ENCODE measurements around the gene RPLP2. TPM values are rescaled to one million over a fixed set of nuclear protein-coding genes. Genes with fewer than 3 reads are reported as not detected.

Gene RPLP2
- polyA plus RNA-seq, 1 of the 3 experiments (the other 2 are of a cell fraction), result 799 TPM

DNA sequence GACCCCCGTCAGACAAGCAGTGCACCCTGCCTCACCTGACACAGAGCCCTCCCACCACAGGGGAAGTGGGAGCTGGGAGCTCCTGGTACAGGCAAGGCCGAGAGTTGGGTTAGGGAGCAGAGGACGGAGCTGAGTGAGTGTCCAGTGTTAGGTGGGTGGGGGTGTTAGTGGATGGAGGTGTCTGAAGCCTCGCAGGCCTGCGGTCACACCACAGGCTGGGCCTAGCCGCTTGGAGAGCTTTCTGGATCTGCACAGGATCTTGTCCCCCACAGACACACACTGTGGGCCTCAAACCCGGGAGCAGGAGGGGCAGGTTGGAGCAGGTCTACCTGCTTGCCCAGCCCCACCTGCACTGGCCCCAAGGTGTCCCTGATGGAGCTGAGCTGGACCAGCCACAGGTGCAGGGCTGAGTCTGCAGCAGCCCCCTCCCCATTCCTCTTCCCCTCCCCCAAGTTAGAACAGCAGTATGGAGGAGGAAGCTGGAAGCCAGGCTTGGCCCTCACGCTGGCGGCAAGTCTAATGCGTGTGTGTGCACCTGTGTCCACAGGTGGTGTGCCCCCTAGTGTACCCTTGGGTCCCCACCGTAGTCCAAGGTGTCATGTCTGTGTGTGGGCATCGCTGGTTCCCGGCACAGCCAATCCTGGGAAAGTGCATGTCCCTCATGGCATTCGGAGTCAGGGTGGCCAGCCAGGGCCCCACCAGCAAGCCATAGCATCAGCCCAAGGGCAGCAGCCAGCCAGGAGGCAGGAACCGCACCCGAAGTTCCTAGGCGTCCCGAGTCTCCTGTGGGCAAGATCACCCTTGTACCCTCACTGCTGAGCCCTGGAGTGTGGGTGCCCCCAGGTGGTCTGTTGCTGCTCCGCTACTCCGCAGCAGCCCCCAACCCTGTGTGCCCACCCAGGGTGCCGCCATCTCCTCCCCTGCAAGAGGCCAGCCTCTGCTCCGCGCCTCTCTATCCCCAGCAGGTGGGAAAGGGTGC lies 30.5 kb upstream of the RPLP2 start (continued):
- no peak for TF ChIP-seq ZBTB33 (IDR thresholded peaks at IDR 0.05; ENCODE audit: borderline replicate concordance, low read depth)
- TF ChIP-seq, protein P1, sequence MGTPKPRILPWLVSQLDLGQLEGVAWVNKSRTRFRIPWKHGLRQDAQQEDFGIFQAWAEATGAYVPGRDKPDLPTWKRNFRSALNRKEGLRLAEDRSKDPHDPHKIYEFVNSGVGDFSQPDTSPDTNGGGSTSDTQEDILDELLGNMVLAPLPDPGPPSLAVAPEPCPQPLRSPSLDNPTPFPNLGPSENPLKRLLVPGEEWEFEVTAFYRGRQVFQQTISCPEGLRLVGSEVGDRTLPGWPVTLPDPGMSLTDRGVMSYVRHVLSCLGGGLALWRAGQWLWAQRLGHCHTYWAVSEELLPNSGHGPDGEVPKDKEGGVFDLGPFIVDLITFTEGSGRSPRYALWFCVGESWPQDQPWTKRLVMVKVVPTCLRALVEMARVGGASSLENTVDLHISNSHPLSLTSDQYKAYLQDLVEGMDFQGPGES (IDR thresholded peaks at IDR 0.05; ENCODE audit: low read depth, low read length), result no peak

DNA sequence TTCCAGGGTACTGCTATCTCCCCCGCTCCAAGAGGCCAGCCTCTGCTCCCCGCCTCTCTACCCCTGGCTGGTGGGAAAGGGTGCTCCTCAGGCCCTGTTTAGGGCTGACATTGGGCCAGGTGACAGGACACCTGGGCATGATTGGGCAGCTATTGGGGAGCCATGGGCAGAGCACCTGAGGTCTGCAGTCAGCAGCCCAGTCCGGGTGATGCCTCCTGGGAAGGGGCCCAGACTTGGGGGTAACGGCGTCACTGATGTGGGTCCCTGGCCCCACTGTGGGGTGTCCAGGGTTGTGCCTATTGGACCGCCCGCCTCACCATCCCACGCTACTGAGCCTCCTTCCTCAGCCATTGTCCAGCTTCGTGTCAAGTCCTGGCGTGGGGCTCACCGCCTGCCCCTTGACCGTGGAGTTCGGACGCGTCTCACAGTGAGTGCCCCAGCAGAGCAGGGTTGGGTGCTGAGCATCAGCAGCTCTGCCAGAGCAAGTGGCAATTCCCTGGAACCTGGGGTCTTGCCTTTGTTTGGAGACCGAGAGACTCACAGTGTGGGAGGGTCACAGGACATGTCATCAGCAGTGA lies 29.7 kb upstream of the RPLP2 start:
- H3K4me2 ChIP-seq, result no peak overlapping the region; the same call in 1 of the 2 replicates
- DNase-seq, result no peak
- peaks cover 16% of the 10 kb centered on the region for H4K20me1 ChIP-seq (ENCODE audit: insufficient read depth)
- ChIA-PET POLR2A (no interaction called here), CTCF (interaction anchor here (0.9 kb wide), 1 partner anchor 13 kb away, joined by 3 read pairs; no protein-coding TSS in a partner anchor)
- H3K36me3 ChIP-seq (replicated peaks in 1 of 2; ENCODE audit: control insufficient read depth in 1 of 2, insufficient read depth in 2 of 2, low read length in 1 of 2), result peaks cover 0 to 4% of the 10 kb centered on the region in 2 experiments
- H3K4me3 ChIP-seq (ENCODE audit: low read depth in 2 of 2, low read length in 1 of 2), result no peak overlapping the region
- H3K27ac ChIP-seq (ENCODE audit: low read depth in 2 of 2, low read length in 1 of 2), result no peak overlapping the region
- H3K9ac ChIP-seq, result no peak overlapping the region
- H3K9me3 ChIP-seq, result no peaks in the 10 kb centered on the region
- no peaks in the 10 kb centered on the region for H3K9me2 ChIP-seq
- H3F3A ChIP-seq (replicated peaks; ENCODE audit: insufficient read depth), result peaks cover 17% of the 10 kb centered on the region
- peaks cover 43% of the 10 kb centered on the region for H3K79me2 ChIP-seq (ENCODE audit: insufficient read depth)
- H3K4me1 ChIP-seq (ENCODE audit: control insufficient read depth in 1 of 2, insufficient read depth in 2 of 2, low read depth in 1 of 2, low read length in 1 of 2), result peaks cover 17 to 26% of the 10 kb centered on the region in 2 experiments; a peak in 3 of 4 replicates
- no peak overlapping the region for H2AFZ ChIP-seq (ENCODE audit: low read depth)
- 92% methylated on average over 8 of the region's 16 CpGs for WGBS (ENCODE audit: low lambda C conversion rate)
- no peaks in the 10 kb centered on the region for H3K27me3 ChIP-seq (ENCODE audit: insufficient read depth)
- TF ChIP-seq SIN3A (IDR thresholded peaks at IDR 0.05; ENCODE audit: borderline replicate concordance, low read depth, low read length), result no peak
- no peak for TF ChIP-seq RXRA (IDR thresholded peaks at IDR 0.05; ENCODE audit: borderline replicate concordance, low read depth)
- no peak for TF ChIP-seq USF1 (IDR thresholded peaks at IDR 0.05; ENCODE audit: borderline replicate concordance, low read depth)
- TF ChIP-seq EP300 (IDR thresholded peaks at IDR 0.05; ENCODE audit: borderline replicate concordance in 1 of 2, low read depth in 1 of 2, low read length in 1 of 2), result no peak
- TF ChIP-seq CTCF (IDR thresholded peaks at IDR 0.05), result no peak
- TF ChIP-seq JUND (IDR thresholded peaks at IDR 0.05), result no peak
- TF ChIP-seq POLR2AphosphoS5 (IDR thresholded peaks at IDR 0.05; ENCODE audit: low read depth, low read length), result no peak
- TF ChIP-seq, protein P2, sequence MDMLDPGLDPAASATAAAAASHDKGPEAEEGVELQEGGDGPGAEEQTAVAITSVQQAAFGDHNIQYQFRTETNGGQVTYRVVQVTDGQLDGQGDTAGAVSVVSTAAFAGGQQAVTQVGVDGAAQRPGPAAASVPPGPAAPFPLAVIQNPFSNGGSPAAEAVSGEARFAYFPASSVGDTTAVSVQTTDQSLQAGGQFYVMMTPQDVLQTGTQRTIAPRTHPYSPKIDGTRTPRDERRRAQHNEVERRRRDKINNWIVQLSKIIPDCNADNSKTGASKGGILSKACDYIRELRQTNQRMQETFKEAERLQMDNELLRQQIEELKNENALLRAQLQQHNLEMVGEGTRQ (IDR thresholded peaks at IDR 0.05; ENCODE audit: borderline replicate concordance, low read depth, low read length), result no peak
- TF ChIP-seq CHD2 (IDR thresholded peaks at IDR 0.05; ENCODE audit: low read length, partially characterized antibody), result no peak
- TF ChIP-seq, protein P1 (IDR thresholded peaks at IDR 0.05; ENCODE audit: low read depth, low read length), result no peak
- no peak for TF ChIP-seq MXI1 (IDR thresholded peaks at IDR 0.05; ENCODE audit: low read depth, low read length)
- no peak for TF ChIP-seq TEAD4 (IDR thresholded peaks at IDR 0.05; ENCODE audit: borderline replicate concordance, insufficient read depth)
- TF ChIP-seq, protein P3, sequence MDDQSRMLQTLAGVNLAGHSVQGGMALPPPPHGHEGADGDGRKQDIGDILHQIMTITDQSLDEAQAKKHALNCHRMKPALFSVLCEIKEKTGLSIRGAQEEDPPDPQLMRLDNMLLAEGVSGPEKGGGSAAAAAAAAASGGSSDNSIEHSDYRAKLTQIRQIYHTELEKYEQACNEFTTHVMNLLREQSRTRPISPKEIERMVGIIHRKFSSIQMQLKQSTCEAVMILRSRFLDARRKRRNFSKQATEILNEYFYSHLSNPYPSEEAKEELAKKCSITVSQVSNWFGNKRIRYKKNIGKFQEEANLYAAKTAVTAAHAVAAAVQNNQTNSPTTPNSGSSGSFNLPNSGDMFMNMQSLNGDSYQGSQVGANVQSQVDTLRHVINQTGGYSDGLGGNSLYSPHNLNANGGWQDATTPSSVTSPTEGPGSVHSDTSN (IDR thresholded peaks at IDR 0.05), result no peak
- no peak for TF ChIP-seq RCOR1 (IDR thresholded peaks at IDR 0.05; ENCODE audit: low read length)
- no peak for TF ChIP-seq YY1 (IDR thresholded peaks at IDR 0.05; ENCODE audit: low read depth)
